ENCODE data around the gene CA5A.
"Not testable (repeated sequence)": the region's sequence is repeated elsewhere in the genome, so short reads cannot be mapped to it uniquely, and the experiment has no call there.

The CA5A gene

DNA sequence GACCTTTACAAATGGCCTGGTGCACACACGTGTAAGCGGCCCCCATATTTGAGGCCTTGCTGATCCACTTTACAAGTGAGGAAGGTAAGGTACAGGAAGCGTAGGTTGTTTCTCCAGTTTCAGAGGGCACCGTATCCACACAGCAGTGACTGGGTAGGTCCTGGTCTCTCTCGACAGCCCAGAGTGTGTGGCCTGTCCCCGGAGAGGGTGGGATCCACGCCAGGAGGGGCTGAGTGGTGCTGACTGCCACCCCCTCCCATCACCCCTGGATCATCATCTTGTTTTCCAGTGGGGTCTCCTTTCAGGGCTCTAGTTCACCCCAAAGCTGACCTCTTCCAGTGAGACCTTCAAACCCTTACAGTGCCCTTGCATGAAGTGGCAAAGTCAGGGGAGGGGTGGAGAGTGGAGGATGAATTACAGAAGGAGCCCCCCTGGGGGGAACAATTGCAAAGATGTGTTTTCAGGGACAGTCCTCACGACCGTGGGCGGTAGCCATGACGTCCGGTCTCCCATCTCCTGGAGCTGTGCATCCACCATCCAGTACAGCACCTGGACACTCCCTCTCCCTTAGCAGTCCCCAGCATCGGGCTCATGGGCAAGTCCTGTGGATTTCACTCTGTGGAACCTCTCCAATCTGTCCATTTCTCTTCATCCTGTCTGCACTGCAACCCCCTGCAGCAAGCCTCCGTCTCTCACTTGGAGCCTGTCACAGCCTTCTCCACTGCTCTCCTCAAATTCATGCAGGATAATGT lies 10.4 kb upstream of the CA5A start:
- no peak for DNase-seq

DNA sequence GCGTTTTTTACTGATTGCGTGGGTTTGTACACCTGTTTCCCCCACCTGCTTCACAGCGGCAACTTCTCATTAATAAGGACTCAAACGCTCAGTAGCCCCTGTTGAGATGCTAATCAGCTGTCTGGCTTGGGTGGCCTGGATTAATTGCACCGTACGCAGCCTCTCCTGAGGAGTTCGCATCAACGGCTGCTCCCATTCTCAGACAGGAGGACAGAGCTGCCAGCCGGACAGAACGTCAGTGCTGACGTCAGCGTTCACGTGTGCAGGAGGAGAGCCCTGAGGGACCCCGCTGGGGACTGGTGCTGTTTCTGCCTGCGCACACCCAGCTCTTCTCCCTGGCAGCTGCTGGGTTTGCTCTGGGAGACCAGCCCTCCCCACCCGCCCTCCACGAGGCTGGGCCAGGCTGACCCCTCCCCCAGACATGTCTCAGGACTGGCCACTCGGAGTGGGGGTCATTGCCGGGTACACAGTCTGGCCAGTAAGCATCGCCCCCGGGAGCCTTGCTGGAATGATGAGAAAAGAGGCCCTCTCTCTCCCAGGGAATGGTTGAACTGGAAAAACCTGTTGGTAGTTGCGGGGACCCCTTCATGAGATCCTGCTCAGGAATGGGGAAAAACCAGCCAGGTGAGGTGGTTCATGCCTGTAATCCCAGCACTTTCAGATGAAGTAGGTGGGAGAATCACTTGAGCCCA lies 9.2 kb upstream of the CA5A start:
- DNase-seq: no peak

DNA sequence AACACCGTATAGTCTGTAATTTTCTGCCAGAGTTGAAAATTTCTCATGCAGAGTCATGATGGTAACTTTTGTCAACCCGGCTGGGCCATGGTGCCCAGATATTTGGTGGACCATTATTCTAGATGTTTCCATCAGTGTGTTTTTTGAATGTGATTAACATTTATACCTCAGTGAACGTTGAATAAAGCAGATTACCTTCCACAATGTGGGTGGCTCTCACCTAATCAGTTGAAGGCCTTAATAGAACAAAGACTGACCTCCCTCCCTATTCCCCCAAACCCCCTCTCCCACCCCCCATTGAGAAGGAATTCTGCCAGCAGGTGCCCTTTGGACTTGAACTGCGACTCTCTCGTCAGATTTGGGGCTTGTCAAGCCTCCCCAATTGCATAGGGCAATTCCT lies 6.4 kb upstream of the CA5A start:
- DNase-seq: no peak

DNA sequence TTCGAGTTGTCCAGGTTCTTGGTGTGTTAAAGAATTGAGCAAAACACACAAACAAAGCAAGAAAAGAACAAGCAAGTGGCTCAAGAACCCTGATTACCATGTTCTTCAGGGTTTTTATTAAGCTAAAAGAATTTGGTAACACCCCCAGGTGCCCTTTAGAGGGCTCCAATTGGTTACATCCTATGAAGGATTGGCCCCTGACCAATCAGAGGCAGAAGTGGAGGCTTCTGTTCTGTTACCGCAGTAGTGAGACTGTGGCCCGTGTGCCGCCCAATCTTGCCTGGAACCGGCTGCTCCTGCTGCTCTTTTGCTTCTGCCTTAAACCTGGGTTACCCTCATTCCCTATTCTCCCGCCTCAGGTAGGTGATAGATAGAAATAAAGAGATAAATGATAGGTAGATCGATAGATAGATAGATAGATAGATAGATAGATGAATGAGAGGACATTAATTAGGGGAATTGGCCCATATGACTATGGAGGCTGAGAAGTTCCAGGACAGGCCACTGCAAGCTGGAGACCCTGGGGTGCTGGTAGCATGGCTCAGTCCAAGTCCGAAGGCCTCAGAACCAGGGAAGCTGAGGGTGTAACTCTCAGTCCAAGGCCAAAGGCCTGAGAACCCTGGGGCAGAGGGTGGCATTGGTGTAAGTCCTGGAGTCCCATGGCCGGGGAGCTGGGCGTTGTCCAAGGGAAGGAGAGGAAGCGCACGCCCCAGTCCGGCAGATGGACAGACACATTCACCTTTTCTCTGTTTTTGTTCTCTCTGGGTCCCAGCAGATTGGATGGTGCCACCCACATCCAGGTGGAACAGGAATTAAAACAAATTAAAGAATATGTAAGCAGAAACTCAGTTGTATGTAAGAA lies 3.5 kb upstream of the CA5A start:
- no peak for DNase-seq

DNA sequence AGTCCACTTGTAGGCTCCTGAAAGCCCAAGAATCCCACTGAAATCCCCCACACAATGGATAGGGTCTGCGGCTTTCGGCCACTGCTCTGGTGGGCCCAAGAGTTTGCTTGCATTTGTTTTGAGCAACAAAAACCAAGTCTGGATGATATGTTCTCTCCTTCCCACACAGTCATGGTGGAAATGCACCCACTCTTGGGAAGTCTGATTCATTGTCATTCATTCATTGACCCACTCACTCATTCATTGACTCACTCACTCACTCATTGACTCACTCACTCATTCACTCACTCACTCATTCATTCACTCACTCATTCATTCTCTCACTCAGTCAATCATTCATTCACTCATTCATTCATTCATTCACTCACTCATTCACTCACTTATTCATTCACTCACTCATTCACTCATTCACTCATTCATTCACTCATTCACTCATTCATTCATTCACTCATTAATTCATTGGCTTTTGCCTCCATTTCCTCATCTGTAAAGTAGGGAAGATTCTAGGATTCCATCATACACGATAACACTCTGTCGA lies 2.2 kb upstream of the CA5A start:
- no peak for DNase-seq

DNA sequence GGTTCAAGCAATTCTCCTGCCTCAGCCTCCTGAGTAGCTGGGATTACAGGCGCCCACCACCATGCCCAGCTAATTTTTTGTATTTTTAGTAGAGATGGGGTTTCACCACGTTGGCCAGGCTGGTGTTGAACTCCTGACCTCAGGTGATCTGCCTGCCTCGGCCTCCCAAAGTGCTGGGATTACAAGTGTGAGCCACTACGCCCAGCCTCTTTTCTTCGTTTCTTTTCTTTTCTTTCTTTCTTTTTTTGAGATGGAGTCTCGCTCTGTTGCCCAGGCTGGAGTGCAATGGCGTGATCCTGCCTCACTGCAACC lies 858 bp upstream of the CA5A start:
- not testable (repeated sequence) for DNase-seq

DNA sequence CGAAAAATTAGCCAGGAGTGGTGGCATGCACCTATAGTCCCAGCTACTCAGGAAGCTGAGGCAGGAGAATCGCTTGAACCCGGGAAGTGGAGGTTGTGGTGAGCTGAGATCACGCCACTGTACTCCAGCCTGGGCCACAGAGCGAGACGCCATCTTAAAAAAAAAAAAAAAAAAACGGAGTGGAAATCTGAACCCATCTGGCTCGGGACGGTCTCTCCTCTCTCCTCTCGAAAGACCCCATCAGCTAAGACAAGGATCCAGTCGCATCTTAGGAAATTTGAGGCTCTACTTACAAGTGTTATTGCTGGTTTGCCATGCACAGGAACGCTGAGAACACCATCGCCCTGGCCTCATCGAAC lies 334 bp downstream of the CA5A start:
- not testable (repeated sequence) for DNase-seq

DNA sequence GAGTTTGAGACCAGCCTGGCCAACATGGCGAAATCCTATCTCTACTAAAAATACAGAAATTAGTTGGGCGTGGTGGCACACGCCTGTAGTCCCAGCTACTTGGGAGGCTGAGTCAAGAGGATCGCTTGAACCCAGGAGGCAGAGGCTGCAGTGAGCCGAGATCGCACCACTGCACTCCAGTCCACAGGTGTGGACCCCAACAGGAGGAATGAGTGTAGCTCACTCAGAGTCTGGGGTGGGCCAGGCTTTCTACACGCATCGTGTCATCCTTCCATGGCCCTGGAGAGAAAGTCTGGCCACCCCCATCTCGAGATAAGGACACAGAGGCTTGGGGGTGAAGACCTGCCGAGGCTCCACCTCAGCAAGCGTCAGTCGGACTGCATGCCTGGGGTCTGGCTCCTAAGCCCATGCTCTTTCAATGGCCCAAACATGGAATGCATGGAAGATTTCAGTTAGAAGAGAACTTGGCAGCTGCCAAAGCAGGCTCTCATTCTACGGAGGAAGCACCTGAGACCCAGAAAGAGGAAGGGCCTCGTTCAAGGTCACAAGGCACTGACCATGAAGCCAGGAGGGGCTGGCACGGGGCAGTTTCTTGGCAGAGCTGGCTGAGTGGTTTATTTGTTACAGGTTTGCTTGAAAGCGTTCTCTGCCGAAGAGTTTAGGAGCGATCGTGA lies 1.4 kb downstream of the CA5A start:
- not testable (repeated sequence) for DNase-seq

DNA sequence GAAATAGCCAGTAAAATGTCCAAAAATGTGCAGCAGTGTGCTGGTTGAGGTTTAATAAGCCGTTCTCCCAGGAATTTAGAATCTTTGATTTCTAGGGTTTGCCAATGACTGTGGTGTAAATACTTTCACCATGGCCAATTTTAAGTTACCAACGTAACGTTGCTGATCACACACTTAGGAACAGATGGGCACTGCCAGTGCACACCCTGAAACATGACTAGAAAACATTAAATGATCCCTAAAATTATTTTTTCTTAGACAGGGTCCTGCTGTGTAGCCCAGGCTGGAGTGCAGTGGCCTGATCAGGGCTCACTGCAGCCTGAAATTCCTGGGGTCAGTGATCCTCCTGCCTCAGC lies 3.2 kb downstream of the CA5A start:
- DNase-seq: no peak

DNA sequence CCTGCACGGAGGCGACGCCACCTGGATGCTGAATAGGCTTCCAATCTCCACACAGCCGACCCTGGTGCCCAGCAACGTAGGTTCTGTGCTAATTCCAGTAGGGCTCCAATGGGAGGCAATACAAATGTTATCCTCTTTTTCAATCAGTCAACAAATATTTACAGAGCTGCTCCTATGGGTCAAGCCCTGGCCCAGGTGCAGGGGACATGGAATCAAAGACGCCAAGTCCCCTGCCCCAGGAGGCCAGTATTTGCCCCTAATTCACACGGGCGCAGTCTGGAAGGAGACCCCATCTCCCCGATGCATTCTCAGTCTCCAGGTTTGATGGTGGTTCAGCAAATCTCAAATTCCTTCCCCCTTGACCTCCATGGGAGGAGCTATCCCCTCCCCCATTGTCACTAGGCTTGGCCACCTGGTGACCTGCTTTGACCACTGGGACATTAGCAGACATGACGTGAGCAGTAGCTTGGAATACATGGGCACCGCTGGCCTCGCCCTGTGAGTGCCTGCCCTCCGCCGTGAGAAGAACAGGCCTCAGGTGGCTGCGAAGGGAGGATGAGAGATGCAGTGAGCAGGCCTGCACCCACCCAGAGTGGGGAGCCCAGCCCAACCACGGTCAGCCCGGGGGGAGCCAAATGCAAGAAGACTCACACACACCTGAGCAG lies 3.7 kb downstream of the CA5A start:
- DNase-seq: not testable (repeated sequence)

DNA sequence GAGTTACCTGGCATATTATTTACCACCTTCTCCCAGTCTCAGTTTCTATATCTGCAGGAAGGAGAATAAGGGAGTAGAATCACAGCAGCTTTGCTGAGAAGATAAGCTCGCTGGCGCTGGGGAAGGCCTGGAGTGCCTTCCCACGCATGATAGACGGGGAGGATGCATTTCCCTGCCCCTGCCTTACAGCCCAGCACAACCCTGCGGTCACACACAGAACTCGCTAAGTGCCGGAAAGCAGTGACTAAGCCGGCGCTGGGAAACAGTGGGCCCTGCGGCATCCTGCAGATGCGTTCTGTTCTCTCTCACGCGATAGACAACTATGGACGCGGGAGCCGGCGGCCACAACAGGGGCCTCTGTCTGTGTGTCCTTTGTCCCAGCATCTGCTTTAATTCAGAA lies 4.8 kb downstream of the CA5A start:
- DNase-seq: no peak

DNA sequence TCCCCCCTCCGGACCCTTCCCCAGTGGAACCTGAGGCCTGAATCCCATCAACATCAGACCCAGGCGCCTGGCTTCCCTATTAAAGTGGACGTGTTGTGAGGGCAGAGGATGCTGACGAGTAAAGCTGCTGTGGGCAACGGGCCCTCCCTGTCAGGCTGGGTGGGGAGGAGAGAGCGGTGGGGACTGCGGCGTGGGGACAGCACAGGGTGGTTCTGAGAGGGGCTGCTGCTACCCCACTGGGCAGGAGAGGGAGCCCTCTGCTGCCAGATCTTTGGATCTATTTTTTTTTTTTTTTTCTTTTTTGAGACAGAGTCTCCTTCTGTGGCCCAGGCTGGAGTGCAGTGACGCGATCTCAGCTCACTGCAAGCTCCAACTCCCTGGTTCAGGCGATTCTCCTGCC lies 5.9 kb downstream of the CA5A start:
- no peak for DNase-seq

DNA sequence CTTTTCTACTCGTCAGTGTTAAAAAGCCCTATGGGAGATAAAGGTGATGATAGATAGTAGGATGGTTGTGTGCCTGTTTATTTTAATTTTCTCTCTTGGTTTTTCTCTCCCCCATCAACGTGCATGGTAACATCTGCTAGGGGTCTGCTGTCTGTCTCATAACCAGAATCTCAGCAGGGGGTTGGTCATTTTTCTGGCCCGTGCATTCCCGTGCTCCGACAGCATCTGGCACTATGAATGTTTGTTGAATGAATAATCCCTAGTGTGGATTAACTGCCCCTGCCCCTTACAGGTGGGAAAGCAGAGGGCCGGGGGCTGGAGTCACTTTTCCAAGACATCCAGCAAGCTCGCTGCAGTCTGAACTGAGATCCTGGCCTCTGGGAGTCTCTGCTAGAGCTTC lies 6.3 kb downstream of the CA5A start:
- DNase-seq: no peak

DNA sequence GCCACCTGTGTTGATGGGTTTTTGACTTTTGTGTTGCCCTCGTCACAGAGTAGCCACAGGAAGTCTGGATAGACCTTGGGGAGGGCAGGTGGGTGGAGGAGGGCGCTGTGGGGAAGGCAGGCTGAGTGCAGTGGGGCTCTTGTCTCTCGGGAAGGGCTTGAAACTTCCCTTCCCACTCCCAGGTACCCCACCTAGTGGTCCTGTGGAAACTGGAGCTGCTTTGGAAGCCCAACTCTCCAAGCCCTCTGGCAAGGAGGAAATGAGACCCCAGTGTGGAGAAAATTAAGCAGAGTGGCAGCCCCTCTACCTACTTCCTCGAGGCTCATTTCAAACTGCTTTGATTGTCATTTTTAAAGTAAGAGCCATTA lies 9.2 kb downstream of the CA5A start:
- DNase-seq: no peak

DNA sequence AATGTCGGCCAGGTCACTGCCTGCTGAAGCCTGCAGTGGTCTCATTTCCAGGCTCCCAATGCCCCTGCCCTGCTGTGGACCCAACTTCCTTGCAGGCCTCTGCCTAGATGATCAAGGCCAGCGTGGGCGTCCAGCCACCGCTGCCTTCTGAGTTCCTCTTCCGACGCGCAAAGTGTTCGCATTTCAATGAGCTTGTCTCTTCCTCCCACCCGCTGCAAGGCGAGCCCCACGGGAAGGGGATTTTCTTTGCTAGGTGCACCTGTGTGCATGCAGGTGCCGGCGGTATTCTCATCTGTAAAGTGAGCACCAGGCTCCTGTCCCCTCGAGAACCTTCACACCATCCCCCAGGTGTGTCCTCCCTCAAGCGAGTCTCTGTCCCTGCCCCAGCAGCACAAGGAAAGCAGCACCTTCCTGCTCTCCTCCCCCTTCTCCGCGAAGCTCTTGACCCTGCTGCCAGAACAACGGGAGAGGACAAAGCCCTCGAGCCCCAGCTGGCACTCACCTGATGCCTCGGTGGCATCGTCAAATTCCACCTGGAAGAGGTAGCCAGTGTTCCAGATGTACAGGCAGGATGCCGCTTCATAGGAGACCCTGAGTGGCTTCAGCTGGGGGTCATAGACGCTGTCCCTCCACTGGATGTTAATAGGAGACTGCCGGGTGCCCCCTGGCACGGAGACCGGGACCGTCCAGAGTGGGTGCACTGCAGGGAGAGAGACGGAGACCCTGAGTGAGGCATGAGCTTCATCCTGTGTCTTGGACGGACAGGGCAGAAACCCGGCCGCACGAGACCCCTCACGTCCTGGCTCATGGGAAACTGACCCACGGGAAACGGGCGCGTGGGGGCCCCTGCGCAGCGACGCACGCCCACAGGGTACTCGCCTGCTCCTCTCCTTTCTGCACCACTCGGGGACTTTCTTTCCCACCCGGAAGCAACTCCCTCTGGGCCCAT lies 9.8 kb downstream of the CA5A start:
- no peak for DNase-seq

DNA sequence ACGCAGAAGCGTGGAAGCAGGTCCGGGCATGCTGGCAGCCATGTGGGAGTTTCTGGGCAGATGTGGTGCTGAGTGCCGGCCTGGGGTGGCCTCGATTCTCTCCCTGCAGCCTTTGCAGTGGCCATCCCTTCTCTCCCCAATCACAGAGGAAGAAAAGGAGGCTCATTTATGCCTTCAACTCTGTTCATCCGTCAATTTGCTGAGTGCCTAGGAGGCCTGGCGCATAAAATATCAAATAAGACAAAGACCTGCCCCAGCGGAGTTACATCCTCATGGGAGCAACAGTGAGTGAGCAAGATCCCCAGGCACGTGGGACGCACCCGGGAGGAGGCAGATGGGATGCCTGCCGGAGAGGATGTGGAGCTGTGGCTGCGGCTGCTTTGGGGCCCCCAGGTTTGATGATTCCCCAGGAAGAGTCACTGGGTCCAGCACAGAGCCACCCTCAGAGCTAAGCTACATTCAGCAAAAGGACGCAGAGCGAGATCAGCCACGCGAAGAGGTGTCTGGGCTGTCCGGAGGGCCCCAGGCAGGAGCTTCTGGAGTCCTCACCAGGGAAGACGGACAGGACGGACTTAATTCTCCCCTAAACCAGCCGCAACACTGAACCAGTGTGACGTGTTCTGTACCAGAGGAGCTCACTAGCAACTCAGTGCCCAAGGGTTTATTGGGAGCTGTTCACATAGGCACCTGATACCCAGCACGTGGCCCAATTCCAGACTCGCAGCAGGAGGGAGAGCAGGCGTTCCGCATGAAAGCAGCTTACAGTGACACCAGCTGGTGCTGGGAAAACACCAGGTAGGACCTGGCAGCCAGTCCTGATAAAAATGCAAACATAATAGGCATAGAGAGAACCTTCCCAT lies 11.3 kb downstream of the CA5A start:
- no peak for DNase-seq

DNA sequence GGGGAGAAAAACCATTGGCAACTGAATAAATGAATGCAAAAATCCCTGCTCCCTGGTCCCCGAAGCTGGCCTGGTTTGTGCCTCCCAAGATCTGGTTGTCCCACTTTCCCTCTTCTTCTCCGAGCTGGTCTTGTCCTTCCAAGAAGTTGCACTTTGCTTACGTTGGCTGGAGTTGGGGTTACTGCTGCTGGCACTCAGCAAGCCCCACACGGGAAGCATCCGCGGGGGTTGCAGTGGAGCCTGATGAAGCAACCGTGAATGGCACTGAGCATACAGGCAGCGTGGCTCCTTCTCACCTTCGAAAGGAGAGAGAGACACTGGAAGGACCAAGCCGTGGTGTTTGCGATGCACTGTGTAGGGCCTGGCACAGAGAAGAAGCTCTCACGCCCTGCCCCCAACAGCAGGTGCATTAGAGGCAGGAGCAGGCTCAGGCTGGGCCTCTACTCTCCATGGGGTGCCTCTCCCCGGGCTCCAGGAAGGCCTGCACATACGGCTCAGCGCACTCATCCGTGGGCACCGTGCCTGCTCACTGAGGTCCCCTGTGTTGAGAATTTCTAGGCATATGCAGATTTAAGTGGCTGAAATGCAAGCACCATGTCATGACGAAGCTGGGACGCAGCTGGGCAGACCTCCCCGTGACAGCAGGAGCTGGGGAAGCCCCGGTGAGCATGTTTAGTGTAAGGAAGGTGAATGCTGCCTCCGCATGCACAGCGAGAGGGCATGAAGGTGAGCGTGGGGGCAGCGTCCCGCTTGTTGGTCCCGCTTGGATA lies 12.1 kb downstream of the CA5A start:
- no peak for DNase-seq

DNA sequence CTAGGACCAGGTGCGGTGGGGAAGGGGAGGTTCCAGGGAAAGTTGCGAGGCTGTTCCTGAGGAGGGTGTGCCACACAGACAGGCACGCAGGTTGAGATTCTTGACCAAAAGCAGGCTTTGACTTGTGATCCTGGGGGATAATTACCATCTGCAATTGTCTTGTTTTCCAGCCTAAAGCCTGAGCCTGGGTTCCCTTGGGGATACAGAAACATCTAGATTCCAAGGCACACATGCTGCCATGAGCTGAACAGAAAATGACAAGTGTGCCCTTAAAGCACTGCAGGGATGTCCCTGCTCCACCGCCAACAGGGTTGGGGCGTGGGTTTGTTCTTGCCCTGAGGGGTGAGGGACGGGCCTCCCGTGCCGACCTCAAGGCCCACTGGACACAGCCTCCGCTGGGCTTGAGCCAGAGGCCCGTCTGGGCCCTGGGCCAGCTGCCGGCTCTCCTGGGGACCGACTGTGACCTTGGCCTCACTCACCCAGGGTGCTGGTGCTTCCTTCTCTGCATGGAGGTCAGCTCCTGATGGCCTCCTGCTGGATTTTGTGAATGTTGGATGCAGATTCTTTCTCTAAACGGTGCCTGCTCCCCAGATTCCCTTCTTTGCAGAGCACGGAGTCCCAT lies 14.0 kb downstream of the CA5A start:
- DNase-seq: no peak

DNA sequence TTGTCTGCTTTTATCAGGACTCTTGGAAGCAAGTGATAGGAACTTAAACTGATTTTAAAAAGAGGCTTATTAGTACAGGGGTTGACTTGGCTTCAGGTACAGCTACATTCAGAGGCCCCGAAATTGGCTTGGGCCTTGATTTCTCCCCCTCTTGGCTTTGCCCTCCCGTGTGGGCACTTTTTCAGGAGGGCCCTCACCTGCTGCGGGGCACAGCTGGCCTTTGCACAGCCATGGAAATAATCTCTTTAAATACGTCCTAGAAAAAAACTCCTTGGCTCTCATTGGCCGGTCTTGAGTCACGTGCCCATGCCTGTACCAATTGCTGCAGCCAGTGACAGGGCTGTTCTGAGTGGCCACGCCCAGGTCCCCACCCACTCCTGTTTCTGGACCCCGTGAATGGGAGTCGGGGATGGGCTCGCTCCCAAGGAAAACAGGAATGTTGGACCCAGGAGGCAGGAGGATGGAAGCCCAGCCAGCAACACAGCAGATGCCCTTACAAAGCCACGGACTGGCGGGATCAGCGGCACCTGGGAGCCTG lies 15.0 kb downstream of the CA5A start:
- DNase-seq: no peak
